TTC549 (cell line): ENCODE measurements around the gene ARPP21.

Experiments used
- FAIRE-seq: peaks from 2 replicates; lab custom pipeline; 2012; peaks lifted over from hg19 to GRCh38; lab: Jason Lieb, UNC

ARPP21 gene

GRCh38 chr3:35675621-35676020, 36.3 kb downstream of the ARPP21 start:
- no peak for FAIRE-seq

GRCh38 chr3:35677797-35678196, 38.5 kb downstream of the ARPP21 start:
- no peak for FAIRE-seq

DNA sequence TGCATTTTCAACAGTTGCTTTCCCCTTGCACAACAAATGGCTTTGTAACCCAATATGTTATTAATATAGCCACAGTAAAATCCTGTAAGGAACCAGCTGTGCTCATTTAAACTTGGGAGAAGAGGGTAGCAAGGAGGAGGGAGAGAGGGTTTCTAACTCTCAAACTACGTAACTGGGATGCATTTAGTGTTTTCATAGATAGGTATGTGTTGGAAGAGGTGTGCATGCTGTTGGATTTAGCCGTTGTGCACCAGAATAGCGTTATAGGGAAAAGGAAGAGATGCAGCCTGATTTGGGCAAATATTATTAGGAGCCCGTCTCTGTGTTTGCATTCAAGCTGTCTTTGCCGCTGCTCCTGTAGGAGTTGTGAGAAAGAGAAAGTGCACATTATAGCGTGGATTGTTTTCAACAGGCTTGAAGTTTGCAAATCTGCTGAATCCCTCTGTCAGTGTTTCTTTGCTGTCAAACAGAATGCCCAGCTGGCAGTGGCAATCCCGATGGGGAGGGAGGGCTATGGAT, 39.4 kb downstream of the ARPP21 start:
- FAIRE-seq, result no peak

DNA sequence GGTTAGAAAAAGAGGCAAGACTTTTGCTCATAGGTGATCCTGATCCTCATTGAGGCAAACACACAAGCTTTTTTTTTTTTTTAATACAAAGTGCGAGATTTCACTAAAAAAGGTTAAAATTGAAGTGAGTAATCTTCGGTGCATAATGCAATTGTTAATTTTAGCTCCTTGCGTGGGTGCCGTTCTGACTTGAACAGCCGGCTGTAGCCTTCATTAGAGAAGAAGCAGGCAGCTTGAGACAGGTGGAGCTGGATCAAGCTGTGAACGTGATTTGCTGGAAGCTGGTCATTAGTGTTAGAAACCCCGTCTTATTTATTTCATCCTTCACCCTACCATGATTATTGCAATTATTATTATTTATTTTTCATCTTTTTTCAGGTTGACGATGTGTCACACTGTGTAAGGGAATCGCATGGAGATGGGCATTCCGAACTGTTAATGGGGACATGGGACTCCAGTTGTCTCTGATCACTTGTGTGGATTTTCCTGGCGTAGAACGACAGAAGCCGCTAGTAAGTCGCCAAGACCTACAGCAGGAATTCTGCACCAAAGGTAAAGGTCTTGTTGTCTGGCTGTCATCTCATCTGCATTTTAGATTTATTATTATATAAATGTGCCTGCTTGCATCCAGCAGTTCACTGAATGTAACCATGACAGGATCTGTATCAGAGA, 40.2 kb downstream of the ARPP21 start:
- FAIRE-seq, result no peak

DNA sequence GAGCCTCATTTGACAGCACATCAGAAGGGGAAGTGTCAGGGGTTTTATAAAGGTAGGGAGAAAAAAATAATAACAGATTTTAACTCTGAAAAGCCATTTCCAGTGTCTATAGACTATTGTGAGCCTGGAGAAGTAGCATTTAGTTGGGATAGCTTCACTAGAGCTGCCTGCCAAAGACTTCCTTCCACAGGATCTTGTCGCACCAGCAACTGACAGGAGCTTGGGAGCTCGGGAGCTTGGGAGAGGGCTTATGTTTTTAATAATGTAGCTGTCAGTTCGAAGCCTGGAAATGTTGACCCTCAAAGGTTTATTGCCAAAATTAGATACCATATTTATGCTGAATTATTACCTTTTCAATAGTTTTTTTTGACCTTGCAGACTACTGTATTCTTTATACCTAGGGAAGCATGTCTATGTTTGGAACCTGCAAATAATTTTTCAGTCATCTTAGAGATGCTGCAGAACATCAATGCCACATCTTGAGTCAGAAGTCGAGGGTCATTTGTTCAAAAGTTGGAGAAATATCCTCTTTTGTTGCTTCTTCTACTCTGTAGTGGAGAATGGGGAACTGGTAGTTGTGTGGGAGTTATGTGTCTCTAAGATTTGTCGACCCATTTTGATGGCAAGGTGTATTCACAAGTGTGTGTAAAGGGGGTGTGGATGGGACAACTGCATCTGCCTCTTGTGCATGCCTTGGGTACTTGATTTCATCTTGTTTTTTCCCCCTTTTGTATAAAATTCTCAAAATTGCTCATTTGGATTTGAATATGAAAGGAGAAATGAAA, 41.7 kb downstream of the ARPP21 start:
- FAIRE-seq, result no peak

GRCh38 chr3:35685153-35685552, 45.8 kb downstream of the ARPP21 start:
- no peak for FAIRE-seq

GRCh38 chr3:35688826-35689225, 49.5 kb downstream of the ARPP21 start:
- FAIRE-seq, result no peak

- FAIRE-seq, result no peak
Measured at GRCh38 chr3:35690271-35690670, 50.9 kb downstream of the ARPP21 start.

- no peak for FAIRE-seq
Measured at GRCh38 chr3:35705904-35706303, 66.6 kb downstream of the ARPP21 start.

DNA sequence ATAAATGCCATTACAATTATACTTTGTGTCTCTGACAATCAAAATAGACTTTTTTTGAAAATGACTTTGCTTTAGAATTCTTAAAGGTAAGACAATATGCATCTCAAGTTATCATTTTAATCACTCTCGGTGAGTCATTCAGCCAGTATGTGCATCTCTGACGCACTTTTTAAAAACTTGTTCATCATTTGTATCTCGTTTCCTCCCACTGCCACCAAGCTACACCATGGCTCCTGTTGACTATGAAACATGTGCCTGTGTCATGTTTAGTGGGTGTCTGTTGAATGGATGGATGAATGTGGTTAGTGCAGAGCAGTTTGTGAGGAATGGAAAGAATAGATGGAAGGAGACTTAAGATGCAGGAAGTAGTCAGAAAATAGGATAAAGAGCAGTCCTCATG, 68.6 kb downstream of the ARPP21 start:
- no peak for FAIRE-seq

- no peak for FAIRE-seq
Measured at GRCh38 chr3:35708394-35709271, 69.3 kb downstream of the ARPP21 start.

DNA sequence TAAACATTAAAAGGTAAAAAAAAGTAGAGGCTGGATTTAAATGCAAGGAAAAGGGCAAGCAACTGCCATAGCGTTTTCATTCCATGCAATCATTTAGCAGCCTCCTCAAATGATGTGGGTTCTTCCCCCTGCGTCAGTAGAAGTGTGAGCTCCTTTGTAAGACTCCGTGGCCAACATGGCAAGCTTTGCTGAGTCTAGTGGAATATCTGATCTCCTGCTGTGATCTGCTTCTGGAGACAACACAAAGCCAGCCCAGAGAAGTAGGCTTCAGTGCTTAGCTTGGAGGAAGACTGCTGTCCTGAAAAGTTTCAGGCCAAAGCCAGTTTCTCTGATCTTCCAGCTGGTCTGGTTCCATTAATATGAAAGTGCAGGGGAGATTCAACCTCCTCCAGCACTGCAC, 70.4 kb downstream of the ARPP21 start:
- no peak for FAIRE-seq

DNA sequence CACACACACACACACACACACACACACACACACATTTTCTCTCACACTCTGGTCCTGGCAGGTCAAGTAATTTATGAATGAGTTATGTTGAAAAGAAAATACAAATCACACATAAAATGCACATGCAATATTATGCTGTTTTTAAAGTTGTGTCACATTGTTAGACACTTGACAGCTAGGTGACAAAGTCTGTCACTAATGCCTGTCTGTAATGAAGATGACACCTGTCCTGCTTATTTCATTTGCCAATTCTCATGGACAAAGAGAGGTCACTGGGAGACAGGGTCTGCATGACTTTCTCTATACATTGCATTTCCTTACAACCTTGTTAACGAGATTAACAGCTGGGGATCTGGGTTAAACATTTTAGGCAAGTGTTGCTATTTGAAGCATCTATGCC, 71.2 kb downstream of the ARPP21 start:
- FAIRE-seq, result no peak

DNA sequence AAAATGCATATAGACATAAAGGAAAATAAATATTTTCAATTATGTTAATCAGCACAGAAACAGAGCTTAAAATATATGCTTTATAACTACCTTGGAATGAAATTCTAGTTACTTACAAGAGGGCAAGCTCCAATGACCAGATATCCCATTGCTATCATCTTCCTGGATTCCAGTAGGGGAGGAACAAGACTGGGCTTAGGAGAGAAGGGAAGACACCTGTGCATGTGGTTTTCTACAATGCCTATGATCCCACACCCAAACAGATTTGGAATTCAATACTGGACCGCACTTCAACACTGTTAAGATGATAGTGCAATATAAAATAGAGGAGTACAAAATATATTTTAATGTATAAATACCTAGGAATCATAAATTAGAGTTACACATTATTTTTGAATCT, 79.6 kb downstream of the ARPP21 start:
- FAIRE-seq, result no peak

GRCh38 chr3:35721628-35722027, 82.3 kb downstream of the ARPP21 start:
- no peak for FAIRE-seq

- no peak for FAIRE-seq
Measured at GRCh38 chr3:35722902-35723301, 83.6 kb downstream of the ARPP21 start.

DNA sequence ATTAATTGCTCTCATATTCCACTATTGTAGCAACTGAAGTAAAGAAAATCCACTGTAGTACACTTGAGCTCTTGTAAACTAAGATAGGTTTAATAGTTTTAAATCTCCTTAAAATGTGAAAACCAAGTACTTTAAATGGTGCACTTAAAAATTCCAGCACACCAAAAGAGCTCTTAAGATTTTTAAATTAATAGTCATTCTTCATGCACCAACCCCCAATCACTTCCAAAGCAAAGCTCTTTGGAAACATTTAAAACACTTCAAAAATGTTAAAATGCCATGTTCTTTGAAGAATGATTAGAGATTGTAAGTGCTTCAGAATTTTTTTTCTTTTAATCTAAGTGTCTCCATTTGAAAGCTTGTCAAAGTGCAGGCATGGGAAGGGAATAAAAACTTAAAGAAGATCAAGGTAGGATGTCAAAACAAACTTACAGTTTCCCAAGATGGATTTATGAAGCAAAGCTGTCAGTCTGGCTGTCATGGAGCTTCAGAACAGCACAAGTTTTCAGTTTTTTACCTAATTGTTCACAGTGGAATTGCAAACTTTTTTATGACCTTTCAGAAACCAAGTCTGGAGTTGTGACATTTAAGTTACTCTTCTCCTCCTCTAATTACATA, 84.3 kb downstream of the ARPP21 start:
- FAIRE-seq, result no peak

DNA sequence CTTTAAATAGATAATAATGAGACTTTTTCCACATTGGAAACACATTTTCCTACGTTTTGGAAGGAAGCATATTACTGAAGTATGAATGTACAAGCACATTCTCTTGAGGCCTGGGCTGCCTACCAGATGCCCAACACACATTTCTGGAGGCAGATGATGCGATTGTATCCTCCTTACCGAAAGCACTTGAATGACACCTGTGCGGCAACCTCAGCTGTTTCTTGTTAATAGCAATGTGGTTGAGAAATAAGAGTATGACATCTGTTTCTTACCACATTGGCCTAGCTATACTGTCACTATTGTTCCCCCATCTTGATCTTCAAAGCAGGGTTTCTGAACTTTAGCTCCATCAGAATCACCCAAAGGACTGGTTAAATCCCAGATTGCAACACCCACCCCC, 84.8 kb downstream of the ARPP21 start:
- FAIRE-seq, result no peak

- no peak for FAIRE-seq
Measured at GRCh38 chr3:35727179-35727578, 87.9 kb downstream of the ARPP21 start.

DNA sequence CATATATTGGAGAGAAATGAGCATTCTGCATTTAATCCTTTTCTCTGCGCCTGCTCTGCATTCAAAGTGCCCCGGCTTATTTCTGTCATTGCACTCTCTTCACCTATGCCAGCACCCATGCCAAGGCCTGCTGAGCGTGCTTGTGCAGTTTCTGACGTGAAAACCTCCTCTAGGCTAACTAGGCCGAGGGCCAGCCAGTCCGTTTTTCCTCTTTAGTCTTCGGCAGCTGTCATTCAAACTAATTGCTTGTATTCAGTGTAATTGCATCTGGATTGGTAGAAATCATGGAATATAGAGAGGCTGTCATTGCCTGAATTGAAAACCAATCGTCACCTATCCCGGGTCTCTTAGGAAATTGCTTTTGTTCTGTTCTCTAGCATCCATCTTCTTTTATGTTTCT, 94.0 kb downstream of the ARPP21 start:
- no peak for FAIRE-seq

DNA sequence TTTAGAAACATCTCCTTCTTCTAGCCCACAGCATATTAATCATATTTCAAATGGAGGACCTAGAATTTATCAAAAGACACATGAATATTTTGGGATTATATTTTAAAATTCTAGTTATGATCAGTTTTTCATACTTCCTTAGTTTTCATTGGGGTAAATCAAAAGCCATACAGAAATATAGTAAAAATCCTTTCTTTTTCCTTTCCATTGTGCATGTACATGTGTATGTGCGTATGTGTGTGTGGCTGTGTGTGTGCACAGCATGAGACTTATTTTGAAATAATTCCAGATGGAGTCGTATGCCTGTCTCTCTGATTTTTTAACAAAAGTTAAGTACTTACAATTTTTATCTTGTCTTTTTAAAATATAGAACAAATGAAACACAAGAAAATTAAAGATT, 94.5 kb downstream of the ARPP21 start:
- no peak for FAIRE-seq

GRCh38 chr3:35737080-35737479, 97.8 kb downstream of the ARPP21 start:
- FAIRE-seq, result no peak
